Coronary artery (tissue), 2 donors: Measurements from ENCODE around the gene SCFD2.
"Not testable (repeated sequence)": the region's sequence is repeated elsewhere in the genome, so short reads cannot be mapped to it uniquely, and the experiment has no call there.

Experiments
- DNase-seq: peaks from one replicate; pipeline ENCODE4 v3.0.0-alpha.2; 2017; ENCODE audit warnings: low spot score
- H3K27ac ChIP-seq, 2 donors: fragments of 200-600 bp; sonication (generic); one replicate each; pipeline ENCODE4 v1.5.1; 2016 to 2019
- H3K4me3 ChIP-seq: fragments of 200-600 bp; sonication (generic); 2 replicates; pipeline ENCODE4 v1.5.1; 2016; ENCODE audit warnings: mild to moderate bottlenecking, moderate library complexity
- CTCF ChIP-seq: fragments of 200-600 bp; sonication (generic); IDR thresholded peaks from one replicate; pipeline ENCODE4 v1.5.1; 2019; ENCODE audit warnings: antibody characterized with exemption

The SCFD2 gene

GRCh38 chr4:53234669-53235068, 131.2 kb downstream of the SCFD2 start:
- H3K27ac ChIP-seq, result no peak overlapping the region
- no peak for DNase-seq
- TF ChIP-seq CTCF, result no peak
- no peak overlapping the region for H3K4me3 ChIP-seq

GRCh38 chr4:53234111-53234510, 131.8 kb downstream of the SCFD2 start:
- no peak for DNase-seq
- Histone ChIP-seq H3K27ac (no peak overlapping the region), H3K4me3 (no peak overlapping the region)
- no peak for TF ChIP-seq CTCF

GRCh38 chr4:53233114-53233795, 132.6 kb downstream of the SCFD2 start:
- no peak overlapping the region for H3K27ac ChIP-seq
- H3K4me3 ChIP-seq, result no peak overlapping the region
- no peak for TF ChIP-seq CTCF
- no peak for DNase-seq

GRCh38 chr4:53232371-53232770, 133.5 kb downstream of the SCFD2 start:
- Histone ChIP-seq H3K4me3 (no peak overlapping the region), H3K27ac (no peak overlapping the region)
- no peak for TF ChIP-seq CTCF
- no peak for DNase-seq

- H3K4me3 ChIP-seq, result no peak overlapping the region
- no peak for TF ChIP-seq CTCF
- DNase-seq, result no peak
- no peak overlapping the region for H3K27ac ChIP-seq
Measured at GRCh38 chr4:53228036-53228435, 137.8 kb downstream of the SCFD2 start.

GRCh38 chr4:53227451-53227850, 138.4 kb downstream of the SCFD2 start:
- H3K27ac ChIP-seq, result no peak overlapping the region
- TF ChIP-seq CTCF, result no peak
- DNase-seq, result no peak
- H3K4me3 ChIP-seq, result no peak overlapping the region

GRCh38 chr4:53221832-53222480, 143.9 kb downstream of the SCFD2 start:
- no peak for TF ChIP-seq CTCF

GRCh38 chr4:53219148-53219547, 146.7 kb downstream of the SCFD2 start:
- not testable (repeated sequence) for H3K27ac ChIP-seq, DNase-seq, H3K4me3 ChIP-seq

More at GRCh38 chr4:53221832-53222480, 143.9 kb downstream of the SCFD2 start:
- no peak overlapping the region for H3K27ac ChIP-seq
- no peak overlapping the region for H3K4me3 ChIP-seq
- DNase-seq, result no peak
